NCI-H2029 (cell line): ENCODE measurements around the gene POPDC3.
"Not testable (repeated sequence)": the region's sequence is repeated elsewhere in the genome, so short reads cannot be mapped to it uniquely, and the experiment has no call there.

Experiments
- DNase-seq: peaks from one replicate; lab custom pipeline; 2025; lab: John Stamatoyannopoulos, UW

POPDC3 gene

GRCh38 chr6:105194591-105194990, 14.8 kb upstream of the POPDC3 start:
- no peak for DNase-seq

- DNase-seq: no peak
These were observed 14.3 kb upstream of the POPDC3 start for GRCh38 chr6:105194106-105194505.

GRCh38 chr6:105193647-105194046, 13.8 kb upstream of the POPDC3 start:
- no peak for DNase-seq

- no peak for DNase-seq
These were observed 13.1 kb upstream of the POPDC3 start for GRCh38 chr6:105192707-105193465.

GRCh38 chr6:105191351-105191750, 11.5 kb upstream of the POPDC3 start:
- DNase-seq: no peak

- DNase-seq: no peak
These were observed 9.4 kb upstream of the POPDC3 start for GRCh38 chr6:105189026-105189820.

GRCh38 chr6:105188251-105188650, 8.4 kb upstream of the POPDC3 start:
- DNase-seq: no peak

- DNase-seq: no peak
These were observed 6.8 kb upstream of the POPDC3 start for GRCh38 chr6:105186576-105186975.

GRCh38 chr6:105184921-105185320, 5.1 kb upstream of the POPDC3 start:
- no peak for DNase-seq

- DNase-seq: no peak
These were observed 2.2 kb upstream of the POPDC3 start for GRCh38 chr6:105181981-105182515.

GRCh38 chr6:105178636-105179035, 1.2 kb downstream of the POPDC3 start:
- no peak for DNase-seq

- DNase-seq: no peak
These were observed 1.7 kb downstream of the POPDC3 start for GRCh38 chr6:105178110-105178509.

- DNase-seq: no peak
These were observed 2.3 kb downstream of the POPDC3 start for GRCh38 chr6:105177556-105177955.

- DNase-seq: no peak
These were observed 5.3 kb downstream of the POPDC3 start for GRCh38 chr6:105174512-105174911.

GRCh38 chr6:105172515-105172914, 7.3 kb downstream of the POPDC3 start:
- DNase-seq: not testable (repeated sequence)

GRCh38 chr6:105170059-105170458, 9.8 kb downstream of the POPDC3 start:
- no peak for DNase-seq

- no peak for DNase-seq
These were observed 11.9 kb downstream of the POPDC3 start for GRCh38 chr6:105167914-105168313.

- DNase-seq: peak; percentile 62
These were observed 15.4 kb downstream of the POPDC3 start for GRCh38 chr6:105164418-105164817.

- DNase-seq: no peak
These were observed 16.6 kb downstream of the POPDC3 start for GRCh38 chr6:105163183-105163582.

GRCh38 chr6:105162377-105162776, 17.4 kb downstream of the POPDC3 start:
- no peak for DNase-seq

- no peak for DNase-seq
These were observed 18.4 kb downstream of the POPDC3 start for GRCh38 chr6:105161421-105161820.

- no peak for DNase-seq
These were observed 26.1 kb downstream of the POPDC3 start for GRCh38 chr6:105153676-105154075.

GRCh38 chr6:105152880-105153279, 26.9 kb downstream of the POPDC3 start:
- DNase-seq: no peak
